Measurements from ENCODE around the gene GLRX5. TPM values are rescaled to one million over a fixed set of nuclear protein-coding genes. Genes with fewer than 3 reads are reported as not detected.

Gene GLRX5
- total RNA-seq, 1 experiment from 2014 or later, result 62.2 TPM

DNA sequence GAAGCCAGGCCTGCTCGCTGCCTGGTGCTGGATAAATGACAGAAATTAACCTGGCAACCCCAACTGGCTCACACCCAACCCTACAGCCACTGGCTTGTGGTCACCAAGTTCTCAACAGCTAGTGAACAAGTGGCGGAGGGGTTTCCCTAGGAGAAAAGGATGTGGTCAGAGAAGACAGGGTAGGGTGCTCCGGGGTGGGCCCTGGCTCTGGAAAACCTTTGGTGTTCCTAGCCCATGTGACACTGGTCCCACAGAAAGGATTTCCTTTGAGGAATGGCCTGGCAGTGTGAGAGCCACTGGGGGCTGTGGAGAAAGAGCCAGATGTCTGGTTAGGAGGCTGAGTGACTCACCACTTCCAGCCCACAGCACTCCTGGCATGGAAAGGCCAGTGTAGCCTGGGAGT is 27.1 kb upstream of the GLRX5 start:
- H3K27me3 Mint-ChIP-seq (ENCODE audit: low read depth), result peaks cover 7% of the 10 kb centered on the region; the same call in 1 of the 2 replicates
- Histone ChIP-seq H3K27me3 (ENCODE audit: insufficient read depth, low read length) (no peaks in the 10 kb centered on the region), H2BK12ac (ENCODE audit: insufficient read length, low read depth, low read length) (no peak overlapping the region), H3K4ac (ENCODE audit: low read depth, low read length) (no peak overlapping the region), H3K4me2 (ENCODE audit: insufficient read depth, insufficient read length, low read length) (no peak overlapping the region), H2AFZ (ENCODE audit: low read length) (no peak overlapping the region), H3K79me2 (ENCODE audit: insufficient read depth, low read length) (no peaks in the 10 kb centered on the region), H3K23ac (ENCODE audit: insufficient read length, low read depth, low read length) (no peak overlapping the region), H4K5ac (ENCODE audit: insufficient read length, low read depth, low read length) (no peak overlapping the region), H2BK15ac (ENCODE audit: low read depth, low read length) (no peak overlapping the region), H3K9ac (ENCODE audit: extremely low read depth, insufficient read length, low read length) (no peak overlapping the region), H3K56ac (ENCODE audit: insufficient read length, low read depth, low read length) (no peak overlapping the region), H3K27ac (ENCODE audit: insufficient read length, low read depth, low read length) (no peak overlapping the region), H3K18ac (ENCODE audit: insufficient read length, low read depth, low read length) (no peak overlapping the region), H2BK120ac (ENCODE audit: low read depth, low read length, poor library complexity, severe bottlenecking) (no peak overlapping the region), H4K20me1 (ENCODE audit: control insufficient read depth, insufficient read depth, insufficient read length) (no peaks in the 10 kb centered on the region), H3K79me1 (ENCODE audit: insufficient read depth, low read depth, low read length, poor library complexity, severe bottlenecking) (no peaks in the 10 kb centered on the region), H3K23me2 (ENCODE audit: insufficient read length, low read depth, low read length, poor library complexity, severe bottlenecking) (no peaks in the 10 kb centered on the region), H2BK5ac (ENCODE audit: insufficient read length, low read length) (no peak overlapping the region), H3K4me1 (ENCODE audit: insufficient read depth, low read length) (no peaks in the 10 kb centered on the region), H3K14ac (ENCODE audit: insufficient read depth, low read length) (no peak overlapping the region), H4K91ac (ENCODE audit: insufficient read length, low read depth, low read length) (no peak overlapping the region), H2BK20ac (ENCODE audit: low read depth, low read length, poor library complexity, severe bottlenecking) (no peak overlapping the region), H3K9me3 (ENCODE audit: control insufficient read depth, low read depth, low read length) (no peaks in the 10 kb centered on the region), H2AK5ac (ENCODE audit: insufficient read length, low read length) (no peak overlapping the region), H3T11ph (ENCODE audit: low read length) (no peak overlapping the region), H4K8ac (replicated peaks; ENCODE audit: insufficient read length, low read depth, low read length) (no peak overlapping the region)
- TF ChIP-seq, protein P1, sequence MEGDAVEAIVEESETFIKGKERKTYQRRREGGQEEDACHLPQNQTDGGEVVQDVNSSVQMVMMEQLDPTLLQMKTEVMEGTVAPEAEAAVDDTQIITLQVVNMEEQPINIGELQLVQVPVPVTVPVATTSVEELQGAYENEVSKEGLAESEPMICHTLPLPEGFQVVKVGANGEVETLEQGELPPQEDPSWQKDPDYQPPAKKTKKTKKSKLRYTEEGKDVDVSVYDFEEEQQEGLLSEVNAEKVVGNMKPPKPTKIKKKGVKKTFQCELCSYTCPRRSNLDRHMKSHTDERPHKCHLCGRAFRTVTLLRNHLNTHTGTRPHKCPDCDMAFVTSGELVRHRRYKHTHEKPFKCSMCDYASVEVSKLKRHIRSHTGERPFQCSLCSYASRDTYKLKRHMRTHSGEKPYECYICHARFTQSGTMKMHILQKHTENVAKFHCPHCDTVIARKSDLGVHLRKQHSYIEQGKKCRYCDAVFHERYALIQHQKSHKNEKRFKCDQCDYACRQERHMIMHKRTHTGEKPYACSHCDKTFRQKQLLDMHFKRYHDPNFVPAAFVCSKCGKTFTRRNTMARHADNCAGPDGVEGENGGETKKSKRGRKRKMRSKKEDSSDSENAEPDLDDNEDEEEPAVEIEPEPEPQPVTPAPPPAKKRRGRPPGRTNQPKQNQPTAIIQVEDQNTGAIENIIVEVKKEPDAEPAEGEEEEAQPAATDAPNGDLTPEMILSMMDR (conservative IDR thresholded peaks at IDR 0.05), result no peak
- H3K4me3 Mint-ChIP-seq, result no peak overlapping the region
- DNase-seq, result no peak
- no peak overlapping the region for H3K27ac Mint-ChIP-seq
- no peaks in the 10 kb centered on the region for H3K9me3 Mint-ChIP-seq
- H3K36me3 Mint-ChIP-seq (ENCODE audit: insufficient read depth in 1 of 3, low read depth in 3 of 3), result no peaks in the 10 kb centered on the region
- H3K4me1 Mint-ChIP-seq, result no peaks in the 10 kb centered on the region
- WGBS (ENCODE audit: extremely low coverage, insufficient read length, low lambda C conversion rate), result no CpG with 5 or more reads among the region's 3 CpGs
